Neural crest cell (in vitro differentiated cells): ENCODE measurements around the gene ASTN2. TPM values are rescaled to one million over a fixed set of nuclear protein-coding genes. Genes with fewer than 3 reads are reported as not detected.

Source experiments
- DNase-seq: peaks from one replicate; pipeline ENCODE4 v3.0.0; 2021; ENCODE audit warnings: low read depth, mixed read lengths, low spot score
- H3K27ac Mint-ChIP-seq: one replicate; pipeline ENCODE4 v1.8.0; 2021; ENCODE audit warnings: mild to moderate bottlenecking, mixed read lengths; ENCODE audit not compliant: unreplicated experiment
- H3K27me3 Mint-ChIP-seq: 2 replicates; pipeline ENCODE4 v1.8.0; 2021; ENCODE audit warnings: low read depth, mild to moderate bottlenecking, mixed read lengths
- H3K36me3 Mint-ChIP-seq: 2 replicates; pipeline ENCODE4 v1.8.0; 2021; ENCODE audit warnings: low read depth, mild to moderate bottlenecking, mixed read lengths
- H3K4me1 Mint-ChIP-seq: 2 replicates; pipeline ENCODE4 v1.8.0; 2021; ENCODE audit warnings: mixed read lengths
- H3K4me3 Mint-ChIP-seq: one replicate; pipeline ENCODE4 v1.8.0; 2021; ENCODE audit warnings: mild to moderate bottlenecking, mixed read lengths
- H3K9me3 Mint-ChIP-seq: 2 replicates; pipeline ENCODE4 v1.8.0; 2021; ENCODE audit warnings: mixed read lengths
- CTCF ChIP-seq: fragments of 200-600 bp; sonication (generic); conservative IDR thresholded peaks from 2 replicates; pipeline ENCODE4 v1.5.0; 2021; ENCODE audit warnings: antibody characterized with exemption, mild to moderate bottlenecking
- total RNA-seq: library from RNA; stranded (reverse); gene quantifications from 2 replicates; pipeline ENCODE4 v1.2.1, GENCODE V29; 2021

The ASTN2 gene
- total RNA-seq, 1 donor from 2014 or later, result 7.3 TPM

- H3K27me3 Mint-ChIP-seq, result peaks cover 20% of the 10 kb centered on the region
- TF ChIP-seq CTCF, result no peak
- DNase-seq, result no peak
- H3K4me1 Mint-ChIP-seq, result peaks cover 7% of the 10 kb centered on the region
- H3K27ac Mint-ChIP-seq, result no peak overlapping the region
- H3K36me3 Mint-ChIP-seq, result no peaks in the 10 kb centered on the region
- no peak overlapping the region for H3K4me3 Mint-ChIP-seq
- no peaks in the 10 kb centered on the region for H3K9me3 Mint-ChIP-seq
Measured at GRCh38 chr9:117000196-117000723, 414.6 kb downstream of the ASTN2 start.

DNA sequence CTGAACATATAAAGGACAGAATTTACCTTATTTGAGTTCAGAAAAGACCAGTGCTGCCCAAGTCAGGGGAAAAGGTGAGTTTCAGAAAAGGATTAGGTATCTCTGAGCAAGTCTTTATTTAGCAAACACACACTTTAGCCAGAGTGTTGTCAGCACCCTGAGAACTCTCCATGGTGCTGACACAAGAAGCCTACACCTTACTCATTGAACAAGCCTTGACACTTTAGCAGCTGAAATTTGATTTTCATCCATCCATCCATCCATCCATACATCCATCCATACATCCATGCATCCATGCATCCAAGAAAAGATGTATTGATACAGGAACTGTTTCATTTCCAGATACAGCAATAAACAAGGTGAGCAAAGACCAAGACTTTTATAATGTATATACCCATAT lies 416.6 kb downstream of the ASTN2 start:
- Mint-ChIP-seq H3K9me3 (no peaks in the 10 kb centered on the region), H3K27ac (no peak overlapping the region), H3K4me3 (no peak overlapping the region), H3K36me3 (no peaks in the 10 kb centered on the region), H3K27me3 (peaks cover 14% of the 10 kb centered on the region), H3K4me1 (peaks cover 7% of the 10 kb centered on the region)
- peak; percentile 8 for DNase-seq
- TF ChIP-seq CTCF, result no peak

DNA sequence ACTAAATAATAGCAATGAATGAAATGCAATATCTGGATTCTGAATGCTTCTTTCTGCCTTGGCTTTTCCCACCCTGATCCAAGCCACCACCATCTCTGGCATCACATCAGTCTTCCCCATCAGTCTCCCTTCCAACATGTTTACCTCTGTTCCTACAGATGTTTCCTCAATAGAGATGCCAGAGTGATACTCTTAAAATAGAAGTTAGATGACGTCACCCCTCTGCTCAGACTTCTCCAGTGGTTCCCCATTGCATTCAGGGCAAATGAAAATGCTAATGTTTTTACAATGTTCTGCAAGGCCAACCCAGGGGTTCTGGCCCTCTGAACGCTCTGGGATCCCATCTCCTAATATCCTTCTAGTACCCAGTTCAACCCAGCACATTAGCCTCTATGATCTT lies 422.0 kb downstream of the ASTN2 start:
- Mint-ChIP-seq H3K4me3 (no peak overlapping the region), H3K27me3 (peaks cover 11% of the 10 kb centered on the region), H3K9me3 (no peaks in the 10 kb centered on the region), H3K27ac (peak overlapping the region; percentile 51), H3K36me3 (no peaks in the 10 kb centered on the region), H3K4me1 (peaks cover 16% of the 10 kb centered on the region)
- no peak for TF ChIP-seq CTCF
- no peak for DNase-seq

DNA sequence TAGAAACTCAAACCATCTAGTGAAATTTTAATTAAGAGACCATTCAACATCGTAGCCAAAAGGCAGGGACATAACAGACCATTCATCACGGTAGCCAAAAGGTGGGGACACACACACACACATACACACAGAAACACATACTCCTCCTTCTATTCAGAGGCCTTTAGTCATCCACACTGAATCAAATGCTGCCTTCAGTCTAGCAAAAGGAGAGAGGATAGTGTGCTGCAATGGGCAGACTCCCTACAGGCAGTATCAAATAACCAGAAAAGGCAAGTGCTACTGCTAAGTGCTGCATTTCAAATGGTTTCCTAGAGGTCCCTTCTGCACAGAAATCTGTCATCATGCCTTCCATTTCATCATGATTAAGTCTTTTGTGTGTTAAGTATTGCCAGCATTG lies 423.8 kb downstream of the ASTN2 start:
- Mint-ChIP-seq H3K36me3 (no peaks in the 10 kb centered on the region), H3K27me3 (peaks cover 11% of the 10 kb centered on the region), H3K4me1 (peaks cover 9% of the 10 kb centered on the region), H3K27ac (no peak overlapping the region), H3K9me3 (no peaks in the 10 kb centered on the region), H3K4me3 (no peak overlapping the region)
- DNase-seq, result no peak
- TF ChIP-seq CTCF, result no peak

- peaks cover 9% of the 10 kb centered on the region for H3K4me1 Mint-ChIP-seq
- no peak overlapping the region for H3K27ac Mint-ChIP-seq
- no peak for DNase-seq
- H3K4me3 Mint-ChIP-seq, result no peak overlapping the region
- H3K36me3 Mint-ChIP-seq, result no peaks in the 10 kb centered on the region
- no peaks in the 10 kb centered on the region for H3K9me3 Mint-ChIP-seq
- peaks cover 11% of the 10 kb centered on the region for H3K27me3 Mint-ChIP-seq
- no peak for TF ChIP-seq CTCF
Measured at GRCh38 chr9:116990592-116990991, 424.3 kb downstream of the ASTN2 start.
